HepG2 (cell line): ENCODE results near the gene ST3GAL2. TPM values are rescaled to one million over a fixed set of nuclear protein-coding genes. Genes with fewer than 3 reads are reported as not detected.

ENCODE experiments used
- ATF4 ChIP-seq, 2 experiments: fragments of 450-650 bp in 1 of 2; sonication (generic) in 1 of 2; formaldehyde crosslinking; IDR thresholded peaks; 2 replicates each; pipeline versions ENCODE4 v1.5.0 to v1.8.0; 2020 to 2022; ENCODE audit warnings: mild to moderate bottlenecking in 1 of 2, missing genetic modification reagents in 1 of 2
- ATF7 ChIP-seq, 2 experiments: fragments of 450-650 bp in 1 of 2; sonication (generic) in 1 of 2; formaldehyde crosslinking in 1 of 2; IDR thresholded peaks; 2 replicates each; pipeline versions ENCODE4 v1.4.0 to v1.6.1; 2016 to 2020; ENCODE audit warnings: antibody characterized with exemption in 1 of 2, mild to moderate bottlenecking in 1 of 2, missing genetic modification reagents in 1 of 2
- FUBP1 ChIP-seq: sonication (generic); formaldehyde crosslinking; IDR thresholded peaks from 2 replicates; pipeline ENCODE4 v1.5.1; 2020; ENCODE audit warnings: missing genetic modification reagents, mild to moderate bottlenecking, borderline replicate concordance
- GATAD2A ChIP-seq: IDR thresholded peaks from 2 replicates; pipeline ENCODE4 v1.6.1; 2016
- HNRNPUL1 ChIP-seq: fragments of 200-400 bp; formaldehyde crosslinking; IDR thresholded peaks from 2 replicates; pipeline ENCODE4 v1.6.1; 2017; ENCODE audit warnings: low read depth, mild to moderate bottlenecking, low read length, moderate library complexity
- HOMEZ ChIP-seq: IDR thresholded peaks from 2 replicates; pipeline ENCODE4 v1.6.1; 2016; ENCODE audit warnings: low read depth
- IRX3 ChIP-seq: sonication (generic); formaldehyde crosslinking; IDR thresholded peaks from 2 replicates; pipeline ENCODE4 v1.8.1; 2023; ENCODE audit warnings: mild to moderate bottlenecking, low read depth, missing genetic modification reagents, borderline replicate concordance
- MXI1 ChIP-seq: IDR thresholded peaks from 3 replicates; pipeline ENCODE4 v1.6.1; 2012; ENCODE audit warnings: low read depth, low read length, inconsistent platforms, borderline replicate concordance
- NKX3-1 ChIP-seq: sonication (generic); formaldehyde crosslinking; IDR thresholded peaks from 2 replicates; pipeline ENCODE4 v1.5.0; 2020; ENCODE audit warnings: missing genetic modification reagents
- POLR2G ChIP-seq: fragments of 200-400 bp; formaldehyde crosslinking; IDR thresholded peaks from 2 replicates; pipeline ENCODE4 v1.6.1; 2018; ENCODE audit warnings: mild to moderate bottlenecking, low read depth, low read length, moderate library complexity
- PRDM15 ChIP-seq: sonication (generic); formaldehyde crosslinking; IDR thresholded peaks from 2 replicates; pipeline ENCODE4 v1.4.0; 2020; ENCODE audit warnings: missing genetic modification reagents
- SP2 ChIP-seq: sonication (generic); formaldehyde crosslinking; IDR thresholded peaks from 2 replicates; pipeline ENCODE4 v1.5.1; 2020; ENCODE audit warnings: mild to moderate bottlenecking, missing genetic modification reagents
- SRF ChIP-seq: IDR thresholded peaks from 2 replicates; pipeline ENCODE4 v1.6.1; 2011; ENCODE audit warnings: mild to moderate bottlenecking, low read depth, low read length, moderate library complexity
- TBX2 ChIP-seq: sonication (generic); formaldehyde crosslinking; IDR thresholded peaks from 2 replicates; pipeline ENCODE4 v1.5.0; 2020; ENCODE audit warnings: missing genetic modification reagents, mild to moderate bottlenecking, borderline replicate concordance
- TIGD3 ChIP-seq: sonication (generic); formaldehyde crosslinking; IDR thresholded peaks from 2 replicates; pipeline ENCODE4 v1.5.1; 2020; ENCODE audit warnings: mild to moderate bottlenecking, missing genetic modification reagents, borderline replicate concordance
- ZBTB2 ChIP-seq: sonication (generic); formaldehyde crosslinking; IDR thresholded peaks from 2 replicates; pipeline ENCODE4 v1.8.0; 2022; ENCODE audit warnings: low read depth, missing genetic modification reagents
- ZNF674 ChIP-seq: sonication (generic); formaldehyde crosslinking; IDR thresholded peaks from 2 replicates; pipeline ENCODE4 v1.5.0; 2020; ENCODE audit warnings: low read depth, mild to moderate bottlenecking, missing genetic modification reagents
- polyA plus RNA-seq, 8 experiments: library from polyadenylated mRNA; depleted of rRNA in 3 of 8; stranded (reverse) in 7 of 8; unstranded in 1 of 8; fragments of >200 nt; fragmentation: Illumina TruSeq in 4 of 8; extraction: Trizol in 4 of 8; gene quantifications; 2 replicates each; pipeline versions ENCODE4 v1.2.1 to v1.2.3, GENCODE V29; 2011 to 2016; ENCODE audit warnings: low read depth in 4 of 8, missing spikeins in 1 of 8, mixed read lengths in 1 of 8; ENCODE audit not compliant: insufficient read depth in 1 of 8
- total RNA-seq, 5 experiments: library from RNA; depleted of rRNA; stranded (reverse); fragments of >200 nt; fragmentation: Illumina TruSeq; extraction: Trizol; gene quantifications; 2 replicates each; pipeline ENCODE4 v1.2.3, GENCODE V29; 2016; ENCODE audit warnings: low read depth in 1 of 5

The ST3GAL2 gene
- total and polyA plus RNA-seq, 2 of the 13 experiments (the other 11 are each of a cell fraction or from before 2014, with no cell fraction given), result 16.3 to 24.9 TPM

- peak in 1 of 2 experiments; percentile 60; a peak in 3 of 4 replicates for TF ChIP-seq ATF4 (CRISPR knock-in tag; IDR thresholded peaks at IDR 0.05)
- TF ChIP-seq IRX3, result peak; percentile 60; the same call in 1 of the 2 replicates
- peak; percentile 68; the same call in 1 of the 2 replicates for TF ChIP-seq PRDM15 (CRISPR knock-in tag)
- peak; percentile 96; the same call in 1 of the 2 replicates for TF ChIP-seq HOMEZ (CRISPR knock-in tag)
- TF ChIP-seq FUBP1 (CRISPR knock-in tag), result no peak
- peak; percentile 86 for TF ChIP-seq ZBTB2
- TF ChIP-seq ATF7 (IDR thresholded peaks at IDR 0.05), result no peak
- TF ChIP-seq ATF7 (CRISPR knock-in tag; IDR thresholded peaks at IDR 0.05), result peak; percentile 78
- TF ChIP-seq GATAD2A, result no peak; the same call in 1 of the 2 replicates
- no peak; the same call in 1 of the 2 replicates for TF ChIP-seq NKX3-1
- no peak for TF ChIP-seq SRF
- TF ChIP-seq HNRNPUL1, result no peak
- TF ChIP-seq TIGD3 (CRISPR knock-in tag), result no peak; the same call in 1 of the 2 replicates
- no peak for TF ChIP-seq ZNF674 (CRISPR knock-in tag)
- TF ChIP-seq MXI1, result peak; percentile 92
- peak; percentile 97 for TF ChIP-seq SP2 (CRISPR knock-in tag)
- TF ChIP-seq POLR2G, result peak; percentile 98
- peak; percentile 93 for TF ChIP-seq TBX2 (CRISPR knock-in tag)
Measured at GRCh38 chr16:70380919-70381603, 57.8 kb downstream of the ST3GAL2 start (continued).
